Panc1 (cell line): ENCODE measurements around the gene PSMA3. TPM values are rescaled to one million over a fixed set of nuclear protein-coding genes. Genes with fewer than 3 reads are reported as not detected.

Experiments used
- ATAC-seq: fragments of 200-7000 bp; cut with Tn5 transposase; 2 replicates; pipeline ENCODE4 v1.9.1; 2020; ENCODE audit warnings: mild to moderate bottlenecking, moderate library complexity
- BruUV-seq: library from RNA; stranded (reverse); fragments of 400-500 nt; replicated peaks from 2 replicates; lab custom pipeline; 2021; lab: Mats Ljungman, UMichigan
- CTCF ChIA-PET: fragments of 300-600 bp; sonication (Branson Sonifier 250); formaldehyde crosslinking; loops from one replicate; lab custom pipeline; 2022; ENCODE audit warnings: antibody characterized with exemption; lab: Charles Lee
- POLR2A ChIA-PET: fragments of 300-600 bp; sonication (Branson Sonifier 250); formaldehyde crosslinking; loops from one replicate; lab custom pipeline; 2022; ENCODE audit warnings: antibody characterized with exemption; lab: Charles Lee
- DNase-seq: peaks from one replicate; pipeline ENCODE4 v3.0.0-alpha.2; 2010; ENCODE audit warnings: low read depth, low spot score
- H3K27ac ChIP-seq: 2 replicates; pipeline ENCODE4 v1.5.1; 2011; ENCODE audit warnings: mild to moderate bottlenecking, low read length, inconsistent platforms
- H3K27me3 ChIP-seq: fragments of 200-500 bp; sonication (Bioruptor generic); 2 replicates; pipeline ENCODE4 v1.6.0; 2014; ENCODE audit warnings: low read length, inconsistent platforms; ENCODE audit not compliant: control insufficient read depth, insufficient read depth
- H3K36me3 ChIP-seq: fragments of 200-500 bp; sonication (Bioruptor generic); 2 replicates; pipeline ENCODE4 v1.5.1; 2014; ENCODE audit warnings: inconsistent platforms, mild to moderate bottlenecking, low read length, moderate library complexity; ENCODE audit not compliant: control insufficient read depth, insufficient read depth
- H3K4me1 ChIP-seq: 2 replicates; pipeline ENCODE4 v1.5.1; 2011; ENCODE audit warnings: inconsistent platforms, mild to moderate bottlenecking, low read length, moderate library complexity; ENCODE audit not compliant: control insufficient read depth, insufficient read depth
- H3K4me3 ChIP-seq, 2 experiments: 2 replicates each; pipeline ENCODE4 v1.5.1; 2011 to 2012; ENCODE audit warnings: low read depth in 2 of 2, low read length in 2 of 2, mild to moderate bottlenecking in 2 of 2, inconsistent platforms in 1 of 2, moderate library complexity in 1 of 2
- H3K9me3 ChIP-seq: fragments of 200-500 bp; sonication (Bioruptor generic); 2 replicates; pipeline ENCODE4 v1.5.1; 2014; ENCODE audit warnings: low read depth, mild to moderate bottlenecking, inconsistent platforms, low read length, moderate library complexity; ENCODE audit not compliant: control insufficient read depth, insufficient read depth
- POLR2AphosphoS5 ChIP-seq: IDR thresholded peaks from 2 replicates; pipeline ENCODE4 v1.6.1; 2012; ENCODE audit warnings: mild to moderate bottlenecking, low read depth, low read length, moderate library complexity
- REST ChIP-seq, 2 experiments: IDR thresholded peaks; 2 replicates each; pipeline ENCODE4 v1.6.1; 2011 to 2012; ENCODE audit warnings: low read depth in 2 of 2, control low read depth in 1 of 2, low read length in 1 of 2, mild to moderate bottlenecking in 1 of 2, moderate library complexity in 1 of 2; ENCODE audit not compliant: insufficient read depth in 1 of 2
- SIN3A ChIP-seq: IDR thresholded peaks from 2 replicates; pipeline ENCODE4 v1.6.1; 2012; ENCODE audit warnings: low read depth, mild to moderate bottlenecking, low read length, moderate library complexity, borderline replicate concordance; ENCODE audit not compliant: insufficient read depth
- TCF7L2 ChIP-seq: IDR thresholded peaks from 2 replicates; pipeline ENCODE4 v1.6.1; 2011; ENCODE audit warnings: mild to moderate bottlenecking, low read depth, low read length, inconsistent platforms
- in situ Hi-C: cut with HindIII; loops from 2 replicates; pipeline ENCODE4 v1.10.0; 2016; ENCODE audit warnings: low sequenced_read_pairs, low pct_unique_long_range_greater_than_20kb
- intact Hi-C: fragments of 100-400 bp; cut with micrococcal nuclease; formaldehyde crosslinking; loops from one replicate; pipeline ENCODE4 v1.10.0; 2022; ENCODE audit not compliant: unreplicated experiment
- total RNA-seq: library from RNA; stranded (reverse); gene quantifications from one replicate; pipeline ENCODE4 v1.2.1, GENCODE V29; 2021; ENCODE audit not compliant: unreplicated experiment
- TF ChIP-seq, protein P1 (sequence below): fragments of 450-650 bp; IDR thresholded peaks from 2 replicates; pipeline ENCODE4 v1.5.1; 2017; ENCODE audit warnings: mild to moderate bottlenecking

PSMA3 gene
- total RNA-seq, 1 experiment from 2014 or later, result 159 TPM

DNA sequence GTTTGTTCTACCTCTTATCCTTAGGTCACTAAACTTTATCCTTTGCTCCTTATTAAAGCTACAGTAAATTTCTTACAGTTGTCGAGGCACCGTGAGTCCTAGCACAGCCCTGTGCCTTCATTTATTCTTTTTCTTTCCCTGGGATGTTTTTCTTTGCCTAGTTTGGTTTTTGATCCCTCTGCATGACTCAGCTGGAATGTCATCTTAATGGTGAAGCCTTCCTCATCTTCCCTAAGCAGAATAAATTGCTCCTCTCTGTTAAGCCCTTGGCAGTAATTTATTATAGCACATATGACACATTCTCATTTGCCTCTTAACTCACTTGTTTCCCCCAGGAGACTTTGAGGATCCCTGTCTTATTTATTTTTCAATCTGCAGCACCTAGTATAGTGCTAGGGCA, 28.1 kb upstream of the PSMA3 start:
- in situ Hi-C loops (no loop called here), intact Hi-C loops (no loop called here)
- ATAC-seq, result no peak
- ChIA-PET CTCF (no interaction called here), POLR2A (interaction anchor here (0.8 kb wide), 1 partner anchor 42 kb away, joined by 3 read pairs; no protein-coding TSS in a partner anchor)
- DNase-seq, result no peak
- BruUV-seq, result no TSS peak
- no peaks in the 10 kb centered on the region for H3K9me3 ChIP-seq
- no peaks in the 10 kb centered on the region for H3K4me1 ChIP-seq
- peaks cover 8% of the 10 kb centered on the region; the same call in 1 of the 2 replicates for H3K36me3 ChIP-seq
- TF ChIP-seq POLR2AphosphoS5 (no peak), REST (IDR thresholded peaks at IDR 0.05; ENCODE audit: insufficient read depth in 1 of 2, low read depth in 2 of 2, low read length in 1 of 2) (no peak), TCF7L2 (no peak), SIN3A (no peak)
- TF ChIP-seq, protein P1, sequence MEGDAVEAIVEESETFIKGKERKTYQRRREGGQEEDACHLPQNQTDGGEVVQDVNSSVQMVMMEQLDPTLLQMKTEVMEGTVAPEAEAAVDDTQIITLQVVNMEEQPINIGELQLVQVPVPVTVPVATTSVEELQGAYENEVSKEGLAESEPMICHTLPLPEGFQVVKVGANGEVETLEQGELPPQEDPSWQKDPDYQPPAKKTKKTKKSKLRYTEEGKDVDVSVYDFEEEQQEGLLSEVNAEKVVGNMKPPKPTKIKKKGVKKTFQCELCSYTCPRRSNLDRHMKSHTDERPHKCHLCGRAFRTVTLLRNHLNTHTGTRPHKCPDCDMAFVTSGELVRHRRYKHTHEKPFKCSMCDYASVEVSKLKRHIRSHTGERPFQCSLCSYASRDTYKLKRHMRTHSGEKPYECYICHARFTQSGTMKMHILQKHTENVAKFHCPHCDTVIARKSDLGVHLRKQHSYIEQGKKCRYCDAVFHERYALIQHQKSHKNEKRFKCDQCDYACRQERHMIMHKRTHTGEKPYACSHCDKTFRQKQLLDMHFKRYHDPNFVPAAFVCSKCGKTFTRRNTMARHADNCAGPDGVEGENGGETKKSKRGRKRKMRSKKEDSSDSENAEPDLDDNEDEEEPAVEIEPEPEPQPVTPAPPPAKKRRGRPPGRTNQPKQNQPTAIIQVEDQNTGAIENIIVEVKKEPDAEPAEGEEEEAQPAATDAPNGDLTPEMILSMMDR, result no peak
- H3K27me3 ChIP-seq, result no peaks in the 10 kb centered on the region
- H3K27ac ChIP-seq, result no peak overlapping the region
- no peak overlapping the region for H3K4me3 ChIP-seq

GRCh38 chr14:58227096-58227819, 17.4 kb upstream of the PSMA3 start:
- intact Hi-C loops, result no loop called here
- BruUV-seq, result no TSS peak

More at GRCh38 chr14:58227096-58227819, 17.4 kb upstream of the PSMA3 start:
- H3K4me3 ChIP-seq, result no peak overlapping the region
- in situ Hi-C loops, result no loop called here
- no peaks in the 10 kb centered on the region; the same call in 1 of the 2 replicates for H3K36me3 ChIP-seq
- H3K4me1 ChIP-seq, result no peaks in the 10 kb centered on the region
- no peaks in the 10 kb centered on the region for H3K9me3 ChIP-seq
- no peak for DNase-seq
- CTCF ChIA-PET, result no interaction called here
- POLR2A ChIA-PET, result no interaction called here
- H3K27ac ChIP-seq, result no peak overlapping the region
- TF ChIP-seq TCF7L2 (no peak), REST (IDR thresholded peaks at IDR 0.05; ENCODE audit: insufficient read depth in 1 of 2, low read depth in 2 of 2, low read length in 1 of 2) (no peak), POLR2AphosphoS5 (no peak), SIN3A (no peak)
- TF ChIP-seq, protein P1, result no peak
- no peaks in the 10 kb centered on the region for H3K27me3 ChIP-seq
- ATAC-seq, result no peak
